DMS79 treated with DMSO at 0.1 percent for 48 hours (cell line): ENCODE measurements around the gene SIRPA.

Source experiments
- DNase-seq: peaks from one replicate; lab custom pipeline; 2025; lab: John Stamatoyannopoulos, UW

The SIRPA gene

GRCh38 chr20:1888796-1889463 is 6.3 kb upstream of the SIRPA start:
- no peak for DNase-seq

DNA sequence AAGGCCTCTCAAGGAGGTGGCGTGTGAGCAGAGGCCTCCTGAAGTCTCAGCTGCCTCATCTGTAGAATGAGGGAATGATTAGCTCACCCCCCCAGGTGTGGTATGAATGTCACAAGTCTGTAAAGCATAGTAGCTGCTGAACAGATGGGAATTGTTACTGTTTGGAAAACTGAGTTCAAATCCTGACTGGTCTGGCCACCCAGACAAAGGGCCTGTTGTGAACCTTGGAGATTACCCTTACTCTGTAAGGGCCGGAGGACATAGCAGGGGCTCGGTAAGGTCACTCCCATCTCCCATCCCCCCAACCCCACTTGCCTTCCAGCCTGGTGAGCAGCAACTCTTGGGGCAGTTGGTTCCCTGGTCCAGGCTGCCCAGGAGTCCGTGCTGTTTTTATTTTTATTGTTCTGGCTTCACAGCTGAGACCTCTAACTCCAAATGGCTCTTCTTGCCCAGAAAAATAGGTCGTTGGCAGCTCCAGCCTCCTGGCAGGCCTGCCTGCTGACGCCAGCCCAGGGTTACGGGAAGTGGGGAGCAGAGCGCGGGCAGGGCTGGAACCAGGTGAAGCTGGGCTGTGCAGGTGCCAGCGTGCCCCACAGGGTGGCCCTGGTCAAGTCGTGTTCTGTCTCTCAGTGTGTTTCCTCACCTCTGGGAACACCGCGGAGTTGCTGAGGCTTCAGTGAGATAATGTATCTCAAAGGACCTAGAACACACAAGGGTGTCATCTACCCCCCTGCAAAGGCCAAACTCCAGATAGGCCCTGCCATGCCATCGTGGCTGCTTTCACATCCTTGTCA is 4.5 kb upstream of the SIRPA start:
- no peak for DNase-seq

DNA sequence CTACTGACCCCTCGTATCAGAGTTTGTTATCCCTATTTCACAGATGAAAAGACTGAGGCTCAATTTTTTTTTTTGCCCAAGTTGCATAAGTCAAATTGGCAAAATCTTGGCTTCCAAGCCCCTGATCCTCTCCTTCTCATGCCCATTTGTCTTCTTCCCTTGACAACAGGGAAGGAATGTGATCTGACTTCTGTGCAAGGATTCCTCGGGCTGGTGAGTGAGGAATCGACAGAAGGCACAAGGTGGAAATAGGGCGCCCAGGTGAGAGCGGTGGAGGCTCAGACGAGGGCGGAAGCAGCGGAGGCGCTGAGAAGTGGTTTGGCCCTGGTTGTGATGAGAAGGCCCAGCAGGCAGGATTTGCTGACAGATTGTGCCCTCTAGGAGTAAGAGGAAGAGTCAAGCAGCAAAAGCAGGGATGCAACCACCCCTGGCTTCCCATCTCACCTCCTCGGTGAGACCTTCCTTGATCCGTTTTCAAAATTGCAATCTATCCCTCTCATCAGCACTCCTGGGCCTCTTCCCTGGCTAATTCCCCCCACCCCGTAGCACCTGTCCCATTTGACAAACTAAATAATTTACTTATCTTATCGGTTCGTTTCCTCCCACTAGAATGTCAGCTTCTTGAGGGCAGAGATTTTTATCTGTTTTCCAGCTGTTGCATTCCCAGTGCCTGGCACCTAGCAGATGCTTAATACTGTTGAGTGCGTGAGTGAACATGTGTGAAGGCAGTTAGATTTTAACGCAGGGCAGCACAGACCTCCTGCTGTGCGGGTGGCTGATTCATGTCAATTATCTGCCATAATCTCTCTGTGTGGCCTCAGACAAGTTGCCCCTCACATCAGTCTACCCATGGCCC is 3.7 kb upstream of the SIRPA start:
- no peak for DNase-seq

- DNase-seq: no peak
These were observed 3.2 kb upstream of the SIRPA start for GRCh38 chr20:1892119-1892385.

DNA sequence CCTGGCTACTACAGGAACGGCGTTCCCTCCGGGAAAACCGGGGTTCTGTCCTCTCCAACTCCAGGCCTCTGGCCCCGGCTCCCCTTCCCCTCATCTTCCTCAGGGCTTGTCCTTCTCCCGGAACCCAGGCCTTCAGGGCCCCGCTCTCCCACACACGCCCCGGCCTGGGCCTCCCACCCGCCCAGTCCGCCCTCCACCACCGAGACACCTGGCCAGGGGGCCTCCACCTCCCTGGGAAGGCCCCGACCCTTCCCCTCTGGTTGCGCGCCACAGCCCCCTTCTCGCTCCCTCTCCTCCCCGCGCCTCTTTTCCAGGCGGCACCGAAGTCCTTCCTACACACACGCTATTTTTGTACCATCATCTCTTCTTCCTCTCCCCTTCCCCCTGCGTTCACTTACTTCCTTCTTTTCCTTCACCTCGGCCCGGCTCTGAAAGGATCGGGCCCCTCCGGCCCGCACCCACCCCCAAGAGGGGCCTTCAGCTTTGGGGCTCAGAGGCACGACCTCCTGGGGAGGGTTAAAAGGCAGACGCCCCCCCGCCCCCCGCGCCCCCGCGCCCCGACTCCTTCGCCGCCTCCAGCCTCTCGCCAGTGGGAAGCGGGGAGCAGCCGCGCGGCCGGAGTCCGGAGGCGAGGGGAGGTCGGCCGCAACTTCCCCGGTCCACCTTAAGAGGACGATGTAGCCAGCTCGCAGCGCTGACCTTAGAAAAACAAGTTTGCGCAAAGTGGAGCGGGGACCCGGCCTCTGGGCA is 1.3 kb upstream of the SIRPA start:
- no peak for DNase-seq

DNA sequence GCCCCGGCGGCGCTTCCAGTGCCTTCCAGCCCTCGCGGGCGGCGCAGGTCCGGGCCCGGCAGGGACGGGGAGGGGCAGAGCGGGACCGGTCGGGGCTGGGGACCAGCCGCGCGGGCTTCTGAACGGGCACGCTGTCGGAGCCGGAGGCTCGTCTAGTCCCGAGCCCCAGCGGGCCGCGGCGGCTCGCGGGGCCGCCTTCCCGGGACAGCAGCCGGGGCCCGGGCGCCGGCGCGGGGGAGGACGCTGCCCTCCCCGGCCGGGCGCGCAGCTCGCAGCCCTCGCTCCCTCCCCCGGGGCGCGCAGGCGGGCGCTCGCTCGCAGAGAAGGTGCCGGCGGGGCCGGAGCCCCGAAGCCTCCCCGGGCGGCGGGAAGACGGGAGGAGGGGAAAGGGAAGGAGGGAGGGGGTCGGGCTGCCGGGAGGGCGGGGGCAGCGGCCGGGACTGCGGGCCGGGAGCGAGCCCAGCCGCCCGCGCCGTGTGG is 696 bp upstream of the SIRPA start:
- no peak for DNase-seq

GRCh38 chr20:1895674-1896483 is 672 bp downstream of the SIRPA start:
- DNase-seq: no peak

- DNase-seq: no peak
These were observed 1.5 kb downstream of the SIRPA start for GRCh38 chr20:1896484-1897258.

- no peak for DNase-seq
These were observed 2.3 kb downstream of the SIRPA start for GRCh38 chr20:1897541-1897940.

DNA sequence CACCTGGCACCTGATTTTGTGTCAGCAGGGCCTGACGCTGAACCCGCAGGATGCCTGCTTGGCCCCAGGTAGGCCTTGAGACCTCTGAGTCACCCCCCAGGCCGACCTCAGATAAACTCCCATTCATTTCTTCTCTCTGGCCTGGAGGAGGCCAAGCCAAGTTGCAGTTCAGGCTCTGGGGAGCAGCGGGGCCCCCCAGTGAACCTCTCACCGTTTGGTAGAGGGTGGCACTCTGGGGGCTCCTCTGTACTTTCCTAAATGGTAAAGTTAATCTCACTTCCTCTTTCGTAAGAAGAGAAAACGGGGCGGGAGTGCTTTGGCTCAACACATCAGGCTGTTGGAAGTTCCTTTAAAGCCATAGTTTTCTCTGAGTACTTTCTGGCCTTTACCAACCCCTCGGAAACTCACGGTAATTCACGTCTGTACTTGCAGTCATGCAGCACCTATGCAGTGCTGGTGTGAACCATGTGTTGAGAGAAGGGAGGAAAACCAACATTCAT is 2.8 kb downstream of the SIRPA start:
- DNase-seq: no peak

GRCh38 chr20:1898482-1899240 is 3.5 kb downstream of the SIRPA start:
- no peak for DNase-seq

DNA sequence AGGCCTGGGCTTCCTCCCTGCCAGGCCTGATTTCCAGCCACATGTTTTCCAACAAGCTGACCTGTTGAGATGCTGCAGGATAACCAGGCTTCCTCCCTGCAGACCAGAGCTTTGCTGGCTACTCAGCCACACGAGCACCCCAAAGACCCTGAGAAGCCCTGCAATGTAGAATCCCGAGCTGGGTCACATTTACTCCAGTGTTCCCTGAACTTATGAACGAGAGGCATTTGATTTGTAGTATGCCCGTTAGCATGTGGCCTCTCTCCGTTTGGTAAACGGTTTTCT is 4.0 kb downstream of the SIRPA start:
- DNase-seq: no peak

- no peak for DNase-seq
These were observed 5.2 kb downstream of the SIRPA start for GRCh38 chr20:1900321-1900801.

DNA sequence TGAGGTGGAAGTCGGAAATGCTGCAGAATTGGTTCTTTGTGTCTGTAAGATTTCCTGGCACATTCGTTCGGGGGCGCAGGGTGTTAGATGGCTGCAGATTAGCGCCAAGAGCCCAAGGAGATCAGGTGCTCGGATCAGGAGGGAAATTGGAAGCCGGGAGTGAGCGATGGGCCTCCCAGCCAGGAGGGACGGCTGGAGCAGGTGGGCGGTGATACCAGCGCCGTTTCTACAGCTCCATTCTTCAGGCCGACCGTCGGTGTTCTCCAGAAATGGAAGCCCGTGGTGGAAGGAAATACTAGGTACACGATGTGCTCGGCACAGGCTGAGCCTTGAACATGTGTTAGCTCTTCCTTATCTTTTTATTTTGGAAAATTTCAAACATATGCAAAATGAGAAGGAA is 6.5 kb downstream of the SIRPA start:
- DNase-seq: no peak

- no peak for DNase-seq
These were observed 7.0 kb downstream of the SIRPA start for GRCh38 chr20:1902188-1902587.

DNA sequence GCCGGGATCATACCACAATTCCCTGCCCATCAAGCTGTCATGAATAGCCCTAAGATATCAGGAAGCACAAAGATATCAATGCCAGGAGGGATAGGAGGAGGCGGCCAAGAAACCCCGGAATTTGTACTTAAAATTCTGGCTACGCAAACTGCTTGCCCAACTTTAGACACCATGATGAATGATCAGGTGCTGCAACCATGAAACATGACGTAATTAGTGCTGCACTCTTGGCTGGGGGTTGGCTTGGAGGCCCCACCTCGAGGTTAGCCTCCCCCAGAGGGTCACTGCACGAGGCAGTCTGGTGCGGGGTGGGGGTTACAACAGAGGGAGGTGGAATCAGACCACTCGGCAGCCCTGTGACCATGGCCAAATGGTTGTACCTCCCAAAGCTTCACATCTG is 8.9 kb downstream of the SIRPA start:
- no peak for DNase-seq

DNA sequence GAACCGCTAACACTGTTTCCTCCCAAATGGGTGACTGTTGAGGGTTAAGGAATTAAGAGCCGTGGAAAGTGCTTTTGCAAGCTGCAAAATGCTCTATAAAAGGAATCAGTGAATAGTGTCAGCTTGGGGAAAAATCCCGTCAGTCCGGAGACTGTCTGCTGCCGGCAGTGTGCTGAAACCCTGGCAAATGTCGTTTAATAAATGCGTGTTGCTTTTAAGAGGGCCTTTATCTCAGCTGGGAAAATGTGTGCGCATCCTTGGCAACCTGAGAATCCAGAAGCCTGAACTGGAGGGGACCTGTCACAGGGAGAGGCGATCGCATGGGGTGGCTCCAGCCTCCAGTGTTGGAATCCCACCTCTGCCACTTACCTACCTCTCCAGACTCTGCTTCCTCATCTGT is 9.8 kb downstream of the SIRPA start:
- no peak for DNase-seq

GRCh38 chr20:1905693-1906092 is 10.5 kb downstream of the SIRPA start:
- DNase-seq: no peak

DNA sequence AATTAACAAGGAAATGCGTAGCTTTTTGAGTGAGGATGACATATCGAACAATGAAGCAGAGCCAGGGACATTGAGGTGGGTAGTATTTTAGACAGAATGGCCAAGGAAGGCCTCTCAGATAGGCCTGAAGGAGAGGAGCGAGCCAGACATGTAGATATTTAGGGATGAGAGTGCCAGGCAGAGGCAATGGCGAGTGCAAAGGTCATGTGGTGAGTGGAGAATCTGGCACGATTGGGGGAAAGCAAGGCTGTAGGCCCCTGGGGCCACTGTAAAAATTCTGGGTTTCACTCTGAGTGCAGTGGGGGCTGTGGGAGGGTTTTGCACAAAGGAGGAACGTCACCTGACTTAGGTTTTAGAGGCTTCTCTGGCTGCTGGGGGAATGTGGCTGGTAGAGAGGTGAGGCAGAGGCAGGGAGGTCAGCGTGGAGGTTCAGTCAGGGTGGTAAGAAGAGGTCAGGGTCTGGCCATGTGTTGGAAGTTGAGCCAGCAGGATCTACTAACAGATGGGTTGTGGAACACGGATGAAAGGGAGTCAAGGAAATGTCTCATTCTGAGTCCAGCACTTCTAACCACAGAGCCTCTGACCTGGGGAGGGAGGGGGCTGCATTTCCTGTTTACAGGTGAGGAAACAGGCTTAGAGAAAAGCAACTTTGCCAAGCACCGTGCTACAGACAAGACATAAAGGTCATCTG is 11.3 kb downstream of the SIRPA start:
- DNase-seq: no peak
